ENCODE measurements around the gene TXNIP. TPM values are rescaled to one million over a fixed set of nuclear protein-coding genes. Genes with fewer than 3 reads are reported as not detected.

Gene TXNIP
- polyA plus RNA-seq, 1 donor (not counting 4 experiments of a cell fraction or from before 2014, with no cell fraction given) = 159 TPM

DNA sequence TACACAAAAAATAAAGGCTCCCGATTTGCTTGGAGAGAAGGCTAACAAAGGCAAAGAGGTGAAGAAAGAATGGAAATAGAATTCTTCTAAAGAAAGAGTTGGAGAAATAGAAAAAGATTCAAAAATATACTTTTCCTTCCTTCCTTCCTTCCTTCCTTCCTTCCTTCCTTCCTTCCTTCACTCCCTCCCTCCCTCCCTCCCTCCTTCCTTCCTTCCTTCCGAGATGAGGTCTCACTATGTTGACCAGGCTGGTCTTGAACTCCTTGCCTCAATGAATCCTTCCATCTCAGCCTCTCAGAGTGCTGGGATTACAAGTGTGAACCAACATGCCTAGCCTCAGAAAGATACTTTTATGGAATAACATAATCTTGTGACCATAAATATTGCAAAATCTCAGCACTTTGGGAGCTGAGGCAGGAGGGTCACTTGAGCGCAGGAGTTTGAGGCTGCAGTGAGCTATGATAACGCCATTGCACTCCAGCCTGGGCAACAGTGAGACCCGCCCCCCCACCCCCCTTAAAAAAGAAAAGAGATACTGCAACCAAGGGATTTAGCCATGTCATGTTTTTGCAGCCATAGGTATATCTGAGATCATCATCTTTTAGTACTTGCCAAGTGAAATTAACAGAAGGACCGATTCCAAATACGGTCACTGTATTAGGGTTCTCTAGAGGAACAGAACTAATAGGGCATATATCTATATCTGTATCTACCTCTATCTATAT lies 26.2 kb upstream of the TXNIP start:
- no peaks in the 10 kb centered on the region for H3K9me3 ChIP-seq (ENCODE audit: control insufficient read depth, low read depth, low read length)
- no peak overlapping the region for H3K27ac ChIP-seq (ENCODE audit: control insufficient read depth, insufficient read depth, low read length)
- no peak for DNase-seq (ENCODE audit: low read depth, low spot score)
- no peak overlapping the region for H3K4me3 ChIP-seq (ENCODE audit: control insufficient read depth in 2 of 3, extremely low read depth in 1 of 3, insufficient read depth in 2 of 3, low read depth in 1 of 3, low read length in 3 of 3)
- H4K20me1 ChIP-seq (ENCODE audit: control insufficient read depth, extremely low read depth, insufficient read depth, low read length) = no peaks in the 10 kb centered on the region
- H2AFZ ChIP-seq (ENCODE audit: control insufficient read depth, low read length) = no peak overlapping the region
- no peak overlapping the region for H3K4me2 ChIP-seq (ENCODE audit: control insufficient read depth, extremely low read depth, insufficient read depth, low read depth, low read length)
- no peak for TF ChIP-seq EZH2 (IDR thresholded peaks at IDR 0.05; ENCODE audit: low read length)
- TF ChIP-seq, protein P1, sequence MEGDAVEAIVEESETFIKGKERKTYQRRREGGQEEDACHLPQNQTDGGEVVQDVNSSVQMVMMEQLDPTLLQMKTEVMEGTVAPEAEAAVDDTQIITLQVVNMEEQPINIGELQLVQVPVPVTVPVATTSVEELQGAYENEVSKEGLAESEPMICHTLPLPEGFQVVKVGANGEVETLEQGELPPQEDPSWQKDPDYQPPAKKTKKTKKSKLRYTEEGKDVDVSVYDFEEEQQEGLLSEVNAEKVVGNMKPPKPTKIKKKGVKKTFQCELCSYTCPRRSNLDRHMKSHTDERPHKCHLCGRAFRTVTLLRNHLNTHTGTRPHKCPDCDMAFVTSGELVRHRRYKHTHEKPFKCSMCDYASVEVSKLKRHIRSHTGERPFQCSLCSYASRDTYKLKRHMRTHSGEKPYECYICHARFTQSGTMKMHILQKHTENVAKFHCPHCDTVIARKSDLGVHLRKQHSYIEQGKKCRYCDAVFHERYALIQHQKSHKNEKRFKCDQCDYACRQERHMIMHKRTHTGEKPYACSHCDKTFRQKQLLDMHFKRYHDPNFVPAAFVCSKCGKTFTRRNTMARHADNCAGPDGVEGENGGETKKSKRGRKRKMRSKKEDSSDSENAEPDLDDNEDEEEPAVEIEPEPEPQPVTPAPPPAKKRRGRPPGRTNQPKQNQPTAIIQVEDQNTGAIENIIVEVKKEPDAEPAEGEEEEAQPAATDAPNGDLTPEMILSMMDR (optimal IDR thresholded peaks at IDR 0.05 in 1 of 3, IDR thresholded peaks at IDR 0.05 in 1 of 3, conservative IDR thresholded peaks at IDR 0.05 in 1 of 3; ENCODE audit: extremely low read depth in 1 of 3, insufficient read depth in 2 of 3, low read length in 3 of 3) = no peak
- no peaks in the 10 kb centered on the region for H3K4me1 ChIP-seq (ENCODE audit: control insufficient read depth, extremely low read depth, insufficient read depth, low read length)
- FAIRE-seq = no peak
- H3K27me3 ChIP-seq (ENCODE audit: control insufficient read depth, extremely low read depth, insufficient read depth, low read length) = peaks cover 46% of the 10 kb centered on the region
- H3K79me2 ChIP-seq (ENCODE audit: control insufficient read depth, insufficient read depth, low read length) = no peaks in the 10 kb centered on the region
- dilution Hi-C loops (cut with MboI; ENCODE audit: extremely low pct_ligation_motif_present, low sequenced_read_pairs) = no loop called here
- no peak overlapping the region for H3K9ac ChIP-seq (ENCODE audit: control insufficient read depth, extremely low read depth, insufficient read depth, low read length)
- no peaks in the 10 kb centered on the region for H3K9me1 ChIP-seq (ENCODE audit: control insufficient read depth, extremely low read depth, insufficient read depth, low read length)
- no peaks in the 10 kb centered on the region for H3K36me3 ChIP-seq (ENCODE audit: control insufficient read depth in 2 of 2, extremely low read depth in 1 of 2, insufficient read depth in 2 of 2, low read length in 2 of 2)

DNA sequence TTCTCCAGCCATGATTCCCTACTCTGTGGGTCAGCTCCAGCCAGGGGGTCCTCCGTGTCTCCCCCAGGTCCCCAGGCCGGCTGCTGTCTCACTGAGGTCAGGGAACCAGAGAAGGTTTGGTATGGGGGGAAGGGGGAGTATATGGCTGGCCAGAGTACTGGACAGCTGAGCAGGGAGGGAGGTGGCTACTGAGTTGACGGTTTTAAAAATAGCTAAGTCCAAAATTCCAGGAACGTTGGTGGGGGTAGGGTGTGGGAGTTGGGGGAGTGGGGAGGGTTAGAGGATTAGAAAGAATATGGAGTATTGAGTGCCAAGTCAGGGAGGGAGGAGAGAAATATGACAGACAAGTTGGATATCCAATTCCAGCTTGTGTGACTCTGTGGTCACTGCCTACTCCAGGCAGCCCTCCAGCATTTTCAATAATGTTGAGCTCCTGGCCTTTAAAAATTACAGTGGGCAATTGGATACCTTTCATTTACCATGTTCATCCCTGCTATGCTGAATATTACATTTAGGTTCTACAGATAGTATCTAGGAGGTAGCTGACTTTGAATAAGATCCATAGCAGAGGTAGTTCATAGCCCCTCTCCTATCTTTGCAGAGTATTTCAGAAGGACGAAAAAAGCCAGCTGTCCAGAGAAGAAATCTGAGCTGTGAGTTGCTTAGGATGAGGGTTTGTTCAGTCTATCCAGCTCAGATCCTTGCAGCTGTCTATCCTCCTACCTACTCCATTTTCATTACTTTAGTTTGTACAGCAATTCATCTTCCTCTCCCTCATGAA lies 25.4 kb upstream of the TXNIP start, which contains the start of gene HJV:
TSS of gene HJV (minus strand) at position 114 of the 781 bp plus-strand sequence. CDS start 1,504 bp downstream, outside the sequence.
- no peaks in the 10 kb centered on the region for H3K9me1 ChIP-seq (ENCODE audit: control insufficient read depth, extremely low read depth, insufficient read depth, low read length)
- H3K9me3 ChIP-seq (ENCODE audit: control insufficient read depth, low read depth, low read length) = no peaks in the 10 kb centered on the region
- H3K4me1 ChIP-seq (ENCODE audit: control insufficient read depth, extremely low read depth, insufficient read depth, low read length) = no peaks in the 10 kb centered on the region
- no peaks in the 10 kb centered on the region for H3K36me3 ChIP-seq (ENCODE audit: control insufficient read depth in 2 of 2, extremely low read depth in 1 of 2, insufficient read depth in 2 of 2, low read length in 2 of 2)
- H4K20me1 ChIP-seq (ENCODE audit: control insufficient read depth, extremely low read depth, insufficient read depth, low read length) = no peaks in the 10 kb centered on the region
- H3K4me3 ChIP-seq (ENCODE audit: control insufficient read depth in 2 of 3, extremely low read depth in 1 of 3, insufficient read depth in 2 of 3, low read depth in 1 of 3, low read length in 3 of 3) = no peak within 1 kb of the TSS
- no peak within 1 kb of the TSS for H2AFZ ChIP-seq (ENCODE audit: control insufficient read depth, low read length)
- no peak for DNase-seq (ENCODE audit: low read depth, low spot score)
- H3K79me2 ChIP-seq (ENCODE audit: control insufficient read depth, insufficient read depth, low read length) = no peaks in the 10 kb centered on the region
- dilution Hi-C loops (cut with MboI; ENCODE audit: extremely low pct_ligation_motif_present, low sequenced_read_pairs) = no loop called here
- peaks cover 46% of the 10 kb centered on the region for H3K27me3 ChIP-seq (ENCODE audit: control insufficient read depth, extremely low read depth, insufficient read depth, low read length)
- no peak within 1 kb of the TSS for H3K27ac ChIP-seq (ENCODE audit: control insufficient read depth, insufficient read depth, low read length)
- FAIRE-seq = no peak
- no peak within 1 kb of the TSS for H3K4me2 ChIP-seq (ENCODE audit: control insufficient read depth, extremely low read depth, insufficient read depth, low read depth, low read length)
- TF ChIP-seq EZH2 (IDR thresholded peaks at IDR 0.05; ENCODE audit: low read length) = no peak
- TF ChIP-seq, protein P1 (optimal IDR thresholded peaks at IDR 0.05 in 1 of 3, IDR thresholded peaks at IDR 0.05 in 1 of 3, conservative IDR thresholded peaks at IDR 0.05 in 1 of 3; ENCODE audit: extremely low read depth in 1 of 3, insufficient read depth in 2 of 3, low read length in 3 of 3) = no peak
- H3K9ac ChIP-seq (ENCODE audit: control insufficient read depth, extremely low read depth, insufficient read depth, low read length) = no peak within 1 kb of the TSS

All from keratinocyte (primary cell).